Measurements from ENCODE around the gene RUNX2. TPM values are rescaled to one million over a fixed set of nuclear protein-coding genes. Genes with fewer than 3 reads are reported as not detected.

RUNX2 gene
- polyA plus RNA-seq, 1 donor, result 2.6 TPM

DNA sequence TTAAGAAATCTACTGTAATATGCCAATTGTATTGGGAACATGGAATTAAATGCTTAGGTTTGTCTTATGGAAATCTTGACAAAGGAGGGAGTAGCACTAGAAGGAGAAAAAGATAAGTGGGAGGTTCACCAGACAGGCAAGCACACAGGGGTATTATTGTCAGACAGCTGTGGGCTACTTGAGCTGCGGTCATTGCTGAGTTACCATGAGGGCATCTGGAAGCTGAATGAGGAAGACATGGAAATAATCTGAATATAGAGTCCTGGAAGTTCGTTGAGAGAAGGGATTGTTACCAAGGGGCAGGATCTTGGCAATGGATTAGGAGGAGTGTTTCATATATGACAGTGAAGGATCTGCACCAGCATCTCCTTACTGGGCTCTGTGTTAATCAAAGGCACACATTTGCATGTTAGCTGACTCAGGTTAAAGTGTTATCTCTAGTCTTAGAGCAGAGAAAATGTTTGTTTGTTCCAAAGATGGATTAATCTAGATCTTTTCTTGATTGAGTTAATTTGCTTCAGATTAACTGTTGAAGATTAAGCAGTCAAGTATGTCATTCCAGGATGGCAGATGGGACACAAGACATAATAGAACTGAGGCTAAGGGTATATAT, 102.6 kb downstream of the RUNX2 start:
- Histone ChIP-seq H3K36me3 (ENCODE audit: control insufficient read depth, insufficient read depth, low read length) (no peaks in the 10 kb centered on the region), H3K9me3 (ENCODE audit: control insufficient read depth, low read depth, low read length) (no peaks in the 10 kb centered on the region), H3K27ac (ENCODE audit: low read length) (no peak overlapping the region), H3K4me1 (ENCODE audit: control insufficient read depth, insufficient read depth, low read length) (no peaks in the 10 kb centered on the region), H3K4me3 (ENCODE audit: low read length) (no peak overlapping the region), H3K27me3 (ENCODE audit: control insufficient read depth, insufficient read depth, low read length) (peaks cover 4% of the 10 kb centered on the region)
- DNase-seq, result no peak
- WGBS (ENCODE audit: insufficient coverage, low lambda C conversion rate), result no CpG with 5 or more reads among the region's 2 CpGs

DNA sequence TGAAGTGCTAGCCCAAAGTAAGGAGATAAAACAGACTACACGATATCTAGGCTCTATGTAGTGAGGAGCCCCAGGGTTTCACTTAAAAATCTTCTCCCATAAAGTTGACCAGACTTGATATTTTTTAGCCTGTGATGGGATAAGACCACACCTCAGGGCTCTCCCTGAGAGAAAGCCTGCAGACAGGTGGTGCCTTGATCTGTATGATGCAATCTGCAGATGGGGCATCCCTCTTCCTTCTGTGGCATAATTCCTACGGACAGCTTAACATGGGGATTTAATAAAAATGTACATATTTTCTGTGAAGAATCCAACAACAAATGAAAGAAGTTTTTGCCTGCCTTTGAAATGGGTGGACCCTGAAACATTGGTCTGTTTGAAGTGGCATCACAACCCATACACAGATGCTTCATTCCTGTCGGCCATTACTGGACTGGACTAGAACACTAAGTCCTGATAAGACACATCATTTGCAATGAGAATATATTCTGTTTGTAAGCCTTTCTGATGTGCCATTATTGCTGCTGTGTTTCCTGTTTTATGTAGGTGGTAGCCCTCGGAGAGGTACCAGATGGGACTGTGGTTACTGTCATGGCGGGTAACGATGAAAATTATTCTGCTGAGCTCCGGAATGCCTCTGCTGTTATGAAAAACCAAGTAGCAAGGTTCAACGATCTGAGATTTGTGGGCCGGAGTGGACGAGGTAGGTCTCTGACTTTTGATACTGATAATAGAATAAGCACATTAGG, 103.4 kb downstream of the RUNX2 start:
- no peaks in the 10 kb centered on the region for H3K9me3 ChIP-seq (ENCODE audit: control insufficient read depth, low read depth, low read length)
- H3K27ac ChIP-seq (ENCODE audit: low read length), result no peak overlapping the region
- no peak overlapping the region for H3K4me3 ChIP-seq (ENCODE audit: low read length)
- DNase-seq, result no peak
- H3K4me1 ChIP-seq (ENCODE audit: control insufficient read depth, insufficient read depth, low read length), result peaks cover 3% of the 10 kb centered on the region
- WGBS (ENCODE audit: insufficient coverage, low lambda C conversion rate), result no CpG with 5 or more reads among the region's 10 CpGs
- no peaks in the 10 kb centered on the region for H3K27me3 ChIP-seq (ENCODE audit: control insufficient read depth, insufficient read depth, low read length)
- H3K36me3 ChIP-seq (ENCODE audit: control insufficient read depth, insufficient read depth, low read length), result no peaks in the 10 kb centered on the region

DNA sequence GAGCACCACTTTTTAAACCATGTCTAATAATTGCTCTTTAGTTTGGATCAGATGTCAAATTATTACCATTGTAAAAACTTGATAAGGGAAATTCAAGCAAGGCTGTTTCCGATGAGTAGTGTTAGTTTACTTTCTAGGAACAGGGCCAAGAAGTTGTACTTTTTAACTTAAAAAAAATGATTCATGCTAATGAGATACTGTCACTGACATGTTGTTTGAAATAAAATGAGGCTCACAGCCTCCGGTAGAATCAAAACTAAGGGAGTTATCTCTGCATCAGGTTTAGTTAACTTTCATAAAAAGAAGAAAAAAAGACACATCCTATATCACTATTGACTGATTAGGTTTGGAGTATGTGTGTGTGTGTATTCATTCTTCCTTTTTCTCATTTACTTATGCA, 104.8 kb downstream of the RUNX2 start:
- Histone ChIP-seq H3K4me3 (ENCODE audit: low read length) (no peak overlapping the region), H3K27ac (ENCODE audit: low read length) (no peak overlapping the region), H3K36me3 (ENCODE audit: control insufficient read depth, insufficient read depth, low read length) (no peaks in the 10 kb centered on the region), H3K27me3 (ENCODE audit: control insufficient read depth, insufficient read depth, low read length) (no peaks in the 10 kb centered on the region), H3K9me3 (ENCODE audit: control insufficient read depth, low read depth, low read length) (no peaks in the 10 kb centered on the region), H3K4me1 (ENCODE audit: control insufficient read depth, insufficient read depth, low read length) (peaks cover 3% of the 10 kb centered on the region)
- 0% methylated on average over 1 of the region's 2 CpGs for WGBS (ENCODE audit: insufficient coverage, low lambda C conversion rate)
- no peak for DNase-seq

DNA sequence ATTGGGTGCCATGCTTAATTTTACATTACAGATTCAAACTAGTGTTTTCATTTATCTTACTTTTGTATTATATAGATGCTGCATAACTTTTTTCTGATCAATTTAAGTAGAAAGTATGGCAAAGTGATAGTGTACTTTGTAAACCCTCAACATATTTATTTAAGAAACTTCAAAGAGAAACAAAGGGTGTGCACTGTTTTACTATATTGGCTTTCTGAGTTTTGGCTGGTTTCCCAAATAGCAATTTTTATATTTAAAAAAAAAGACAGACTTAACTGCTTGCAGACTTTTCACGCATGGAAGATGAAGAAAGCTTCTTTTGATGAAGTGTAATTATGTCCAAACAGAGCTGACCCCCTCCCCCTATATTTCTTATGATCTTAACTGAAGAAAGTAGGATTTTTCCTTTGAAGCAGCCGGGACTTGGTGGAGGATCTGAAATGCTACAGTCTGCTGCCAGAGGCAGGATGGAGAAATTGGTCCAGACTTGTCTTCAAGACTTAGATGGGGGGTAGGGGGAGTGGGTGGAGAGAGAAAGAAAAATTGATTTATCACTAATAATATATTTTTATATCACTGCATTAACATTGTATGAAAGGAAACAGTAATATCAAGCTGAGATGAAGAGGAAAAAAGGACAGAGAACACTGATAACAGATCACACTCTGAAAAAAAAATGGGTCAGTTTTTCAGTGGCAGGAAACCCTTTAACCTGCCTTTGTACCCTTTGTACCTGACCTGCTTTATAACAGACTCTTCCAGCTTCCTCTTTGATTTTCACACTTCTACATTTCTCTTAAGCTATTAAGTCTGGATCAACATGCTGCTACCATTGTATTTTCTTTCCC, 105.6 kb downstream of the RUNX2 start:
- Histone ChIP-seq H3K4me3 (ENCODE audit: low read length) (no peak overlapping the region), H3K4me1 (ENCODE audit: control insufficient read depth, insufficient read depth, low read length) (peaks cover 9% of the 10 kb centered on the region), H3K9me3 (ENCODE audit: control insufficient read depth, low read depth, low read length) (no peaks in the 10 kb centered on the region), H3K27me3 (ENCODE audit: control insufficient read depth, insufficient read depth, low read length) (no peaks in the 10 kb centered on the region), H3K27ac (ENCODE audit: low read length) (no peak overlapping the region), H3K36me3 (ENCODE audit: control insufficient read depth, insufficient read depth, low read length) (no peaks in the 10 kb centered on the region)
- no CpG with 5 or more reads among the region's 2 CpGs for WGBS (ENCODE audit: insufficient coverage, low lambda C conversion rate)
- DNase-seq, result peak in 1 of 2 donors; percentile 30

DNA sequence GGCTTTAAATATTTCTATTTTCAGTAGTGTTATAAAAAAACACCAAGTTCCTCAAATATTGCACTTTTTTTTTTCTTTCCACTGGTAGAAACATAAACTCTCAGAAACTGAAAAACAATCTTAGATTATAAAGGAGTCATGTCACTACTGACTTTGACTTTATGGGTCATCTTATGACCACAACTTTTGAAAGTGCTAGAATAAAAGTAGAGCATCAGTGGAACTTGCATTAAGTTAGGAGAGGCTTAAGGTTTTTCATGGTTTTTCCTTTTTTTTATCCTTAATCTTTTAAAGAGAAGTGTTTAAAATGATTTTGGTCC, 106.2 kb downstream of the RUNX2 start:
- no peaks in the 10 kb centered on the region for H3K9me3 ChIP-seq (ENCODE audit: control insufficient read depth, low read depth, low read length)
- H3K36me3 ChIP-seq (ENCODE audit: control insufficient read depth, insufficient read depth, low read length), result no peaks in the 10 kb centered on the region
- H3K4me1 ChIP-seq (ENCODE audit: control insufficient read depth, insufficient read depth, low read length), result peaks cover 9% of the 10 kb centered on the region
- H3K27me3 ChIP-seq (ENCODE audit: control insufficient read depth, insufficient read depth, low read length), result no peaks in the 10 kb centered on the region
- H3K27ac ChIP-seq (ENCODE audit: low read length), result no peak overlapping the region
- no peak overlapping the region for H3K4me3 ChIP-seq (ENCODE audit: low read length)
- DNase-seq, result no peak

DNA sequence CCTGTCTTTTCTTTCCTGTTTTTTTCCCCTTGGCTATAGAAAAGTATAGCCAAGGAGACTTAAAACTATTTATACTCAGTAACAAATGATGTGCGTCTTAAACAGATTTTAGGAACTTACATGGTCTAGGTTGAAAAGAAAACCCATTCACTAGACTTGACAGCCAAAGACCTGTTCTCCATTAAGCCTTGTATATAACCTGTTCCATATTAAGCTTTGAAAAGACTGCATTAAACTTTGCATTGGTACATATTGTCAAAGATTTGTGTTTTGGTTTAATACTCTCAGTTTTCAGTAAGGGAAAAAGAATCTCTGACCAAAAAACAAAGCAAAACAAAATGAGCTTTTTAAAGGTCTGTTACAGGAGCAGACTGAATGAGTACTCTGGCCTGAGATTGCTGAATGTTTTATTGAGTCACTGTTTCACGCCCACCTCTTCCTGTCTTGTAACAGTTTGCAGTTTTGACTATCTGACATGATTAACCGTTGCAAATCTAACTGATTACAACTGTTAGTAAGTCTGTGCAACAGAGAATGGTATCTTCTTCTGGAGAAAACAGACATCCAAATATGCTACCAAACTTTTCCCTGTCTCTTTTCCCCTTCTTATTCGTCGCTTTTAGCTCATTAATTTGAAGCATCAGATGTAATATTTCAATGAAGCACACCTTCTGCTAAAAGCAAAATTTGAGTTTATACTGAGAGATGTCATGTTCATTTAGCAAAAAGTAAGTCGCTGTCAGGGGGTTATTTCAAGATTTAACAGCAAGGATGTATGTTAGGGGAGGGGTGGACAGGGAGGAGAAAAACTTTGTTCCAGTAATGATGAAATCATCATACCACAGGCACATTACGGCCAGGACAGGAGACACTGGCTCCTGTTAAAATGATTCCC, 108.7 kb downstream of the RUNX2 start:
- 100% methylated on average over 3 of the region's 7 CpGs for WGBS (ENCODE audit: insufficient coverage, low lambda C conversion rate)
- no peak overlapping the region for H3K27ac ChIP-seq (ENCODE audit: low read length)
- peak in 1 of 2 donors; percentile 8 for DNase-seq
- H3K4me3 ChIP-seq (ENCODE audit: low read length), result no peak overlapping the region
- no peaks in the 10 kb centered on the region for H3K27me3 ChIP-seq (ENCODE audit: control insufficient read depth, insufficient read depth, low read length)
- H3K9me3 ChIP-seq (ENCODE audit: control insufficient read depth, low read depth, low read length), result no peaks in the 10 kb centered on the region
- H3K4me1 ChIP-seq (ENCODE audit: control insufficient read depth, insufficient read depth, low read length), result peaks cover 9% of the 10 kb centered on the region
- H3K36me3 ChIP-seq (ENCODE audit: control insufficient read depth, insufficient read depth, low read length), result no peaks in the 10 kb centered on the region

DNA sequence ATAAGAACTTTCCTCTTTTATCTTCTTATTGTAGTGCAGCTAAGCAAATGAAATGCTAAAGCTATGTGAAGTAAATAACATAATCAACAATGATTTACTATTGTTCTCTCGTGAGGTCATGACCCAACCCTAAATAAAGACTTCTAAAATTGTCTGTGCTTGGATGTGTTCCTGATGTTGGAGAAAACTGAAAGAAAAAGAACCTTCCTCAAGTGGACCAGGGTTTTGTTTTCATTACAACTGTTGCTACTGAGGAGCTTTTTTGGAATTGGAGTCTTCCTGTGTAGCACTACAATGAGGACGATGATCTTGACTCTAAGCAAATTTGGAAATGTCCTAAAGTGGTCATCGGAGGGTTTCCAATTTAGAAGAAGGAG, 109.3 kb downstream of the RUNX2 start:
- no CpG with 5 or more reads among the region's 3 CpGs for WGBS (ENCODE audit: insufficient coverage, low lambda C conversion rate)
- Histone ChIP-seq H3K27ac (ENCODE audit: low read length) (no peak overlapping the region), H3K36me3 (ENCODE audit: control insufficient read depth, insufficient read depth, low read length) (no peaks in the 10 kb centered on the region), H3K9me3 (ENCODE audit: control insufficient read depth, low read depth, low read length) (no peaks in the 10 kb centered on the region), H3K4me3 (ENCODE audit: low read length) (no peak overlapping the region), H3K27me3 (ENCODE audit: control insufficient read depth, insufficient read depth, low read length) (no peaks in the 10 kb centered on the region), H3K4me1 (ENCODE audit: control insufficient read depth, insufficient read depth, low read length) (peaks cover 9% of the 10 kb centered on the region)
- DNase-seq, result no peak

DNA sequence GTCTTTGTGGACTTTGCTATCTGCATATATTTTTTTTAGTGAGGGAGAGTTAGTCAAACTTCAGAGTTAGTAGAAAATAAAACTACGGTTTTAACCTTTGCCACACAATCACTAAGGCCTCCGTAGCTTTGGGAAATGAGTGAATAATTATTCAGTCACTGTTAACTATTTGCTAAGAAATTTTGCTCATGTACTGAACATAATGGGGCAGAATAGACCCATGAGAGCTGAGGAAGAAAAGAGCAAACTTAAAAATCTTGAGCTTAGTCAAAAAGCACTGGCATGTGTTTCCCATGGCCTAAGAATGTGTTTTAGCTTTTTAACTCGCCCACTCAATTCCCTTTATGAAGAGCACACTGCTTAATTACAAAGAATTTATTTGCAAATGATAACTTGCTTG, 110.0 kb downstream of the RUNX2 start:
- Histone ChIP-seq H3K27me3 (ENCODE audit: control insufficient read depth, insufficient read depth, low read length) (no peaks in the 10 kb centered on the region), H3K27ac (ENCODE audit: low read length) (no peak overlapping the region), H3K36me3 (ENCODE audit: control insufficient read depth, insufficient read depth, low read length) (no peaks in the 10 kb centered on the region), H3K4me1 (ENCODE audit: control insufficient read depth, insufficient read depth, low read length) (peaks cover 9% of the 10 kb centered on the region), H3K9me3 (ENCODE audit: control insufficient read depth, low read depth, low read length) (no peaks in the 10 kb centered on the region), H3K4me3 (ENCODE audit: low read length) (no peak overlapping the region)
- peak in 1 of 2 donors; percentile 22 for DNase-seq
- no CpG with 5 or more reads among the region's 3 CpGs for WGBS (ENCODE audit: insufficient coverage, low lambda C conversion rate)

DNA sequence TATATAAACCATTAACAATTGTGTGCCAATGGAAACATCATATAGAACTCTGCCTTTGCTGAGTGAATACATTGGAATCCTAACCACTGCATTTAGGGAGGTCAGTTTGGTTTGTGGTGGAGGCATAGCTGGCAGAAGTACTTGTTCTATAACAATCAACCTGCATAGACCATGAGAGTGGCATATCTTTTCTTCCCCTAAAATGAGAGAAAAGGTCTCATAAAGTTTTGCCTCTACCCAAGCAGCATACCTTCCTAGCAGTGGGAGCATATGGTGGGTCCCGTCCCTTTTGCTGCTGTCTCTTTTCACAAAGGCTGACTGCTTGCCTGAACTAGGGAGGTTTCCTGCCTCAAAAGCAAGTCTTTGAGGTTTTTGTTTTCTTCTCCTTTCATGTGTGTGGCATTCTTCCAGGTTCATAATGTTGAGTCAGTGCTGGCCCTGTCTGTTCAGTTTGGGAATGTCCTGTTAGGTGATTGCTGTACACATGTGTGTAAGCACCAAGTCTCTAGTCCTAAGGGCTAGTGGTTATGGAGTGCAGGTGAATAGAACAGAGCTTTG, 110.8 kb downstream of the RUNX2 start:
- H3K27ac ChIP-seq (ENCODE audit: low read length), result no peak overlapping the region
- H3K4me3 ChIP-seq (ENCODE audit: low read length), result no peak overlapping the region
- H3K27me3 ChIP-seq (ENCODE audit: control insufficient read depth, insufficient read depth, low read length), result no peaks in the 10 kb centered on the region
- DNase-seq, result no peak
- H3K36me3 ChIP-seq (ENCODE audit: control insufficient read depth, insufficient read depth, low read length), result no peaks in the 10 kb centered on the region
- WGBS (ENCODE audit: insufficient coverage, low lambda C conversion rate), result no CpG with 5 or more reads among the region's 1 CpG
- H3K4me1 ChIP-seq (ENCODE audit: control insufficient read depth, insufficient read depth, low read length), result peaks cover 9% of the 10 kb centered on the region
- H3K9me3 ChIP-seq (ENCODE audit: control insufficient read depth, low read depth, low read length), result no peaks in the 10 kb centered on the region

DNA sequence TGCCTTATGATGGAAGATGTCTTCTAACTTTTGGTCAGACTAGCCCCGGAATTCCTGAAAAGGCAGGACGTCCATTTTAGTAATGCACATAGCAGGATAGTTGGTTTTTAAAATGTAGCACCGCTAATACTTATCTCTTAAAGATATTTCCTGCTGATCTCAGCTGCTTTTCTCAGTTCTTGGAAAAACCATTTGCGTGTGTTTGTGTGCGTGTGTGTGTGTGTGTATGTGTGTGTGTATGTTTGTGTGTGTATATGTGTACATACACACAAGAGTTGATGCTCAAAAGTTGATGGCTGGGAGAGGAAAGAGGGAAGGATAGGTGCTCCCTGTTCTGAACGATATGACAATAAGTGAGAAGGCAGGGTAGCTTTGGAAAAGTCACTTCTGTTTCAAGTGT, 111.3 kb downstream of the RUNX2 start:
- no peak overlapping the region for H3K4me3 ChIP-seq (ENCODE audit: low read length)
- peaks cover 9% of the 10 kb centered on the region for H3K4me1 ChIP-seq (ENCODE audit: control insufficient read depth, insufficient read depth, low read length)
- no CpG with 5 or more reads among the region's 6 CpGs for WGBS (ENCODE audit: insufficient coverage, low lambda C conversion rate)
- H3K27me3 ChIP-seq (ENCODE audit: control insufficient read depth, insufficient read depth, low read length), result no peaks in the 10 kb centered on the region
- DNase-seq, result no peak
- no peaks in the 10 kb centered on the region for H3K9me3 ChIP-seq (ENCODE audit: control insufficient read depth, low read depth, low read length)
- H3K27ac ChIP-seq (ENCODE audit: low read length), result no peak overlapping the region
- H3K36me3 ChIP-seq (ENCODE audit: control insufficient read depth, insufficient read depth, low read length), result no peaks in the 10 kb centered on the region

All from large intestine (tissue), 3 donors.